GM12878 (cell line): Measurements from ENCODE around the gene AGBL3. TPM values are rescaled to one million over a fixed set of nuclear protein-coding genes. Genes with fewer than 3 reads are reported as not detected.

ENCODE experiments used
- ATAC-seq: fragments of 200-7000 bp; cut with Tn5 transposase; 3 replicates; pipeline ENCODE4 v1.9.1; 2020; ENCODE audit warnings: mild to moderate bottlenecking, moderate library complexity
- BruUV-seq: library from RNA; stranded (reverse); fragments of 400-500 nt; replicated peaks from 2 replicates; lab custom pipeline; 2021; lab: Mats Ljungman, UMichigan
- CTCF ChIA-PET: fragments of 300-600 bp; sonication (Branson Sonifier 250); formaldehyde crosslinking; extraction: SDS; loops from one replicate; lab custom pipeline; 2021; ENCODE audit warnings: inconsistent platforms; lab: Yijun Ruan, JAX
- POLR2A ChIA-PET: fragments of 350-600 bp; formaldehyde crosslinking; extraction: SDS; loops from one replicate; lab custom pipeline; 2021; ENCODE audit warnings: inconsistent platforms; lab: Charles Lee
- RAD21 ChIA-PET: fragments of 300-600 bp; sonication (Branson Sonifier 250); formaldehyde crosslinking; loops from one replicate; lab custom pipeline; 2023; ENCODE audit warnings: antibody characterized with exemption; ENCODE audit not compliant: unreplicated experiment; lab: Charles Lee
- SMC1A ChIA-PET: fragments of 300-600 bp; sonication (Branson Sonifier 250); formaldehyde crosslinking; loops from one replicate; lab custom pipeline; 2023; ENCODE audit not compliant: unreplicated experiment, uncharacterized antibody; lab: Charles Lee
- DNase-seq: peaks from one replicate; pipeline ENCODE4 v3.0.0-alpha.2; 2011; ENCODE audit warnings: low read depth, low spot score
- FAIRE-seq: peaks from 3 replicates; lab custom pipeline; 2011; peaks lifted over from hg19 to GRCh38; lab: Jason Lieb, UNC
- H2AFZ ChIP-seq: 2 replicates; pipeline ENCODE4 v1.6.0; 2011; ENCODE audit warnings: low read depth, low read length, control low read depth; ENCODE audit not compliant: control insufficient read depth
- H3K27ac ChIP-seq: 2 replicates; pipeline ENCODE4 v1.5.1; 2011; ENCODE audit warnings: control low read depth; ENCODE audit not compliant: control insufficient read depth, insufficient read depth
- H3K27me3 ChIP-seq, 2 experiments: replicated peaks in 1 of 2; 2 replicates each; pipeline versions ENCODE4 v1.6.0 to v1.6.1; 2011; ENCODE audit warnings: low read length in 1 of 2; ENCODE audit not compliant: control insufficient read depth in 2 of 2, insufficient read depth in 2 of 2
- H3K36me3 ChIP-seq, 2 experiments: 2 replicates each; pipeline ENCODE4 v1.5.1; 2011; ENCODE audit warnings: low read length in 1 of 2; ENCODE audit not compliant: control insufficient read depth in 2 of 2, insufficient read depth in 2 of 2
- H3K4me1 ChIP-seq: 2 replicates; pipeline ENCODE4 v1.6.1; 2011; ENCODE audit warnings: mild to moderate bottlenecking, low read length, moderate library complexity, mixed read lengths; ENCODE audit not compliant: control insufficient read depth, insufficient read depth
- H3K4me2 ChIP-seq: 2 replicates; pipeline ENCODE4 v1.6.0; 2011; ENCODE audit warnings: control low read depth; ENCODE audit not compliant: control insufficient read depth, insufficient read depth
- H3K4me3 ChIP-seq: fragments of 200-600 bp; sonication (generic); 2 replicates; pipeline ENCODE4 v1.5.1; 2016
- H3K79me2 ChIP-seq: 2 replicates; pipeline ENCODE4 v1.6.0; 2011; ENCODE audit warnings: low read length; ENCODE audit not compliant: control insufficient read depth, insufficient read depth
- H3K9ac ChIP-seq: 2 replicates; pipeline ENCODE4 v1.8.0; 2011; ENCODE audit warnings: low read length, control low read depth, mixed read lengths; ENCODE audit not compliant: control insufficient read depth, insufficient read depth
- H3K9me3 ChIP-seq: replicated peaks from 3 replicates; pipeline ENCODE4 v1.5.1; 2011; ENCODE audit warnings: mild to moderate bottlenecking, low read length; ENCODE audit not compliant: control insufficient read depth, insufficient read depth
- H4K20me1 ChIP-seq: 2 replicates; pipeline ENCODE4 v1.6.0; 2011; ENCODE audit not compliant: control insufficient read depth, insufficient read depth
- BHLHE40 ChIP-seq, 2 experiments: fragments of 450-650 bp in 1 of 2; IDR thresholded peaks; 2 replicates each; pipeline ENCODE4 v1.6.1; 2011 to 2017; ENCODE audit warnings: low read depth in 2 of 2, borderline replicate concordance in 1 of 2, improper control_type of control experiment in 1 of 2, low read length in 1 of 2, mild to moderate bottlenecking in 1 of 2
- BMI1 ChIP-seq: fragments of 450-650 bp; IDR thresholded peaks from 2 replicates; pipeline ENCODE4 v1.6.1; 2016; ENCODE audit warnings: mild to moderate bottlenecking, moderate library complexity, borderline replicate concordance
- BRCA1 ChIP-seq: IDR thresholded peaks from 2 replicates; pipeline ENCODE4 v1.6.1; 2011; ENCODE audit warnings: low read depth, low read length, improper control_type of control experiment
- CBX5 ChIP-seq: sonication (generic); IDR thresholded peaks from 2 replicates; pipeline ENCODE4 v1.6.1; 2016; ENCODE audit warnings: low read depth, moderate library complexity, mild to moderate bottlenecking, inconsistent platforms
- EZH2 ChIP-seq: IDR thresholded peaks from 2 replicates; pipeline ENCODE4 v1.6.1; 2012; ENCODE audit warnings: low read depth, mild to moderate bottlenecking, control low read depth, inconsistent platforms, low read length, borderline replicate concordance; ENCODE audit not compliant: control insufficient read depth
- MEF2B ChIP-seq: fragments of 450-650 bp; IDR thresholded peaks from 2 replicates; pipeline ENCODE4 v1.6.1; 2018; ENCODE audit warnings: mild to moderate bottlenecking, moderate library complexity; ENCODE audit not compliant: partially characterized antibody, poor library complexity, severe bottlenecking
- MYB ChIP-seq: fragments of 150-350 bp; IDR thresholded peaks from 2 replicates; pipeline ENCODE4 v1.6.1; 2014; ENCODE audit warnings: mild to moderate bottlenecking, low read depth, low read length, borderline replicate concordance
- SIX5 ChIP-seq: IDR thresholded peaks from 2 replicates; pipeline ENCODE4 v1.6.1; 2011; ENCODE audit warnings: mild to moderate bottlenecking, low read depth, low read length, moderate library complexity; ENCODE audit not compliant: severe bottlenecking
- WGBS: methylation state at CpG from one replicate; pipeline ENCODE4 v1.1.6; 2016; ENCODE audit warnings: low lambda C conversion rate; ENCODE audit not compliant: insufficient replicate concordance, insufficient coverage; ENCODE audit errors: missing lambda C conversion rate; 5-methylcytosine and 5-hydroxymethylcytosine counted together
- in situ Hi-C: fragments of 300-500 bp; cut with MboI; formaldehyde crosslinking; loops from 9 replicates; pipeline ENCODE4 v1.14.3; 2018; ENCODE audit warnings: mixed read lengths
- intact Hi-C: fragments of 100-400 bp; cut with micrococcal nuclease; formaldehyde crosslinking; loops from one replicate; pipeline ENCODE4 v1.14.2; 2022; ENCODE audit not compliant: unreplicated experiment
- polyA plus RNA-seq, 11 experiments: library from polyadenylated mRNA; depleted of rRNA in 4 of 11; unstranded in 6 of 11; stranded (reverse) in 5 of 11; fragments of >200 nt; fragmentation: Nextera tagmentation in 4 of 11; fragmentation: Illumina TruSeq in 1 of 11; extraction: Ambion mirVana in 4 of 11; extraction: Trizol in 1 of 11; gene quantifications; 1 replicate in 1 of 11; 2 replicates in 10 of 11; pipeline versions ENCODE4 v1.2.1 to v1.2.3, GENCODE V29; 2011 to 2016; ENCODE audit warnings: inconsistent platforms in 2 of 11, missing spikeins in 2 of 11, low read depth in 1 of 11
- total RNA-seq, 4 experiments: library from RNA; depleted of rRNA in 3 of 4; stranded (reverse); fragments of >200 nt in 3 of 4; fragmentation: Illumina TruSeq in 1 of 4; extraction: Trizol in 1 of 4; gene quantifications; 2 replicates each; pipeline versions ENCODE4 v1.2.1 to v1.2.3, GENCODE V29; 2013 to 2021
- TF ChIP-seq, protein P1 (sequence below): fragments of 150-350 bp; IDR thresholded peaks from 2 replicates; pipeline ENCODE4 v1.6.1; 2014; ENCODE audit warnings: mild to moderate bottlenecking, low read depth, low read length
- TF ChIP-seq, protein P2 (sequence below): IDR thresholded peaks from 2 replicates; pipeline ENCODE4 v1.6.1; 2012; ENCODE audit warnings: low read depth, low read length, improper control_type of control experiment

Gene AGBL3
- total and polyA plus RNA-seq, 10 of the 15 experiments (the other 5 are each of a cell fraction or from before 2014, with no cell fraction given): 0.82 to 12.4 (median 3.7) TPM

DNA sequence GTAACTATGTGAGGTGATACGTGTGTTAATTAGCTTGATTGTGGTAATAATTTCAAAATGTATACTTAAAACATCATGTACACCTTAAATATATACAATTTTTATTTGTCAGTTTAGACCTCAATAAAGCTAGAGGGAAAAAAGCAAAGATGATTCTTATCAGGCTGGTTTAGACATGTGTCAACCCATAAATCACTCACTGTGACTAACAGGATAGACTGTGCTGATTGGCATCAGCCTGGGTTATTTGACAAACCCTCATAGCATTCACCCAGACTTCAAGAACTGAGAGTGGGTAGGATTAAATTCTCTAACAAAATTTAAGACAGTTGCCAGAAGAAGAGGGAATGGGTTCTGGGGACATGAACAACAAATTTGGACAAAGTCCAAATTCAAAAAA, 87.8 kb downstream of the AGBL3 start:
- Histone ChIP-seq H3K79me2 (no peaks in the 10 kb centered on the region), H3K9ac (no peak overlapping the region), H3K27ac (no peak overlapping the region), H3K27me3 (no peaks in the 10 kb centered on the region), H4K20me1 (no peaks in the 10 kb centered on the region), H3K4me3 (no peak overlapping the region), H2AFZ (no peak overlapping the region), H3K4me2 (no peak overlapping the region), H3K9me3 (no peaks in the 10 kb centered on the region; the same call in 2 of the 3 replicates), H3K36me3 (no peaks in the 10 kb centered on the region), H3K4me1 (no peaks in the 10 kb centered on the region)
- DNase-seq (no peak), ATAC-seq (no peak), FAIRE-seq (no peak)
- ChIA-PET POLR2A (no interaction called here), RAD21 (no interaction called here), SMC1A (no interaction called here), CTCF (no interaction called here)
- in situ Hi-C loops: no loop called here
- TF ChIP-seq SIX5: no peak
- no peak for TF ChIP-seq BHLHE40 (IDR thresholded peaks at IDR 0.05; ENCODE audit: borderline replicate concordance in 1 of 2, low read depth in 2 of 2, low read length in 1 of 2)
- no peak for TF ChIP-seq CBX5
- no peak for TF ChIP-seq EZH2
- TF ChIP-seq MYB: no peak
- TF ChIP-seq MEF2B: no peak
- TF ChIP-seq, protein P1, sequence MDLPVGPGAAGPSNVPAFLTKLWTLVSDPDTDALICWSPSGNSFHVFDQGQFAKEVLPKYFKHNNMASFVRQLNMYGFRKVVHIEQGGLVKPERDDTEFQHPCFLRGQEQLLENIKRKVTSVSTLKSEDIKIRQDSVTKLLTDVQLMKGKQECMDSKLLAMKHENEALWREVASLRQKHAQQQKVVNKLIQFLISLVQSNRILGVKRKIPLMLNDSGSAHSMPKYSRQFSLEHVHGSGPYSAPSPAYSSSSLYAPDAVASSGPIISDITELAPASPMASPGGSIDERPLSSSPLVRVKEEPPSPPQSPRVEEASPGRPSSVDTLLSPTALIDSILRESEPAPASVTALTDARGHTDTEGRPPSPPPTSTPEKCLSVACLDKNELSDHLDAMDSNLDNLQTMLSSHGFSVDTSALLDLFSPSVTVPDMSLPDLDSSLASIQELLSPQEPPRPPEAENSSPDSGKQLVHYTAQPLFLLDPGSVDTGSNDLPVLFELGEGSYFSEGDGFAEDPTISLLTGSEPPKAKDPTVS: no peak
- no peak for TF ChIP-seq BRCA1
- TF ChIP-seq BMI1: no peak
- TF ChIP-seq, protein P2, sequence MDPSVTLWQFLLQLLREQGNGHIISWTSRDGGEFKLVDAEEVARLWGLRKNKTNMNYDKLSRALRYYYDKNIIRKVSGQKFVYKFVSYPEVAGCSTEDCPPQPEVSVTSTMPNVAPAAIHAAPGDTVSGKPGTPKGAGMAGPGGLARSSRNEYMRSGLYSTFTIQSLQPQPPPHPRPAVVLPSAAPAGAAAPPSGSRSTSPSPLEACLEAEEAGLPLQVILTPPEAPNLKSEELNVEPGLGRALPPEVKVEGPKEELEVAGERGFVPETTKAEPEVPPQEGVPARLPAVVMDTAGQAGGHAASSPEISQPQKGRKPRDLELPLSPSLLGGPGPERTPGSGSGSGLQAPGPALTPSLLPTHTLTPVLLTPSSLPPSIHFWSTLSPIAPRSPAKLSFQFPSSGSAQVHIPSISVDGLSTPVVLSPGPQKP: no peak
- WGBS: 96% methylated on average over 1 of the region's 1 CpG
- BruUV-seq: no TSS peak
- intact Hi-C loops: no loop called here
